ENCODE data around the gene ANO6. TPM values are rescaled to one million over a fixed set of nuclear protein-coding genes. Genes with fewer than 3 reads are reported as not detected.

The ANO6 gene
- total RNA-seq, 1 donor from 2014 or later = 35.0 TPM

GRCh38 chr12:45464699-45465098, 248.8 kb downstream of the ANO6 start:
- peaks cover 3% of the 10 kb centered on the region for H3K27me3 Mint-ChIP-seq
- H3K27ac Mint-ChIP-seq = no peak overlapping the region
- no peaks in the 10 kb centered on the region for H3K36me3 Mint-ChIP-seq
- TF ChIP-seq CTCF (conservative IDR thresholded peaks at IDR 0.05) = peak; percentile 33
- no peak overlapping the region for H3K4me3 Mint-ChIP-seq
- no peaks in the 10 kb centered on the region for H3K9me3 Mint-ChIP-seq
- no peaks in the 10 kb centered on the region for H3K4me1 Mint-ChIP-seq (ENCODE audit: unreplicated experiment)
- no peak for DNase-seq (ENCODE audit: extremely low spot score, unreplicated experiment)

GRCh38 chr12:45468751-45469615, 253.1 kb downstream of the ANO6 start:
- no peaks in the 10 kb centered on the region for H3K36me3 Mint-ChIP-seq
- TF ChIP-seq CTCF (conservative IDR thresholded peaks at IDR 0.05) = no peak
- no peak overlapping the region for H3K27ac Mint-ChIP-seq
- no peaks in the 10 kb centered on the region for H3K27me3 Mint-ChIP-seq
- no peak overlapping the region for H3K4me3 Mint-ChIP-seq
- H3K4me1 Mint-ChIP-seq (ENCODE audit: unreplicated experiment) = no peaks in the 10 kb centered on the region
- peaks cover 4% of the 10 kb centered on the region for H3K9me3 Mint-ChIP-seq
- DNase-seq (ENCODE audit: extremely low spot score, unreplicated experiment) = no peak

- Mint-ChIP-seq H3K36me3 (no peaks in the 10 kb centered on the region), H3K9me3 (peaks cover 4% of the 10 kb centered on the region), H3K4me3 (no peak overlapping the region), H3K27ac (no peak overlapping the region), H3K27me3 (no peaks in the 10 kb centered on the region), H3K4me1 (ENCODE audit: unreplicated experiment) (no peaks in the 10 kb centered on the region)
- DNase-seq (ENCODE audit: extremely low spot score, unreplicated experiment) = no peak
- no peak for TF ChIP-seq CTCF (conservative IDR thresholded peaks at IDR 0.05)
Measured at GRCh38 chr12:45469902-45470301, 254.0 kb downstream of the ANO6 start.

GRCh38 chr12:45473636-45474035, 257.7 kb downstream of the ANO6 start:
- Mint-ChIP-seq H3K27me3 (no peaks in the 10 kb centered on the region), H3K4me1 (ENCODE audit: unreplicated experiment) (no peaks in the 10 kb centered on the region), H3K9me3 (peaks cover 4% of the 10 kb centered on the region), H3K36me3 (no peaks in the 10 kb centered on the region), H3K27ac (no peak overlapping the region), H3K4me3 (no peak overlapping the region)
- no peak for DNase-seq (ENCODE audit: extremely low spot score, unreplicated experiment)
- no peak for TF ChIP-seq CTCF (conservative IDR thresholded peaks at IDR 0.05)

GRCh38 chr12:45475594-45475993, 259.7 kb downstream of the ANO6 start:
- no peak for TF ChIP-seq CTCF (conservative IDR thresholded peaks at IDR 0.05)
- Mint-ChIP-seq H3K4me3 (no peak overlapping the region), H3K9me3 (peaks cover 4% of the 10 kb centered on the region), H3K27me3 (no peaks in the 10 kb centered on the region), H3K27ac (no peak overlapping the region), H3K4me1 (ENCODE audit: unreplicated experiment) (no peaks in the 10 kb centered on the region), H3K36me3 (no peaks in the 10 kb centered on the region)
- DNase-seq (ENCODE audit: extremely low spot score, unreplicated experiment) = no peak
